AG04449 (cell line): Measurements from ENCODE around the gene GOLGA5.

ENCODE experiments used
- CTCF ChIA-PET: fragments of 350-600 bp; formaldehyde crosslinking; extraction: SDS; loops from one replicate; lab custom pipeline; 2021; ENCODE audit warnings: antibody characterized with exemption; lab: Yijun Ruan, JAX
- POLR2A ChIA-PET: fragments of 400-600, 350-600 bp; formaldehyde crosslinking; extraction: SDS; loops from one replicate; lab custom pipeline; 2020; ENCODE audit warnings: antibody characterized with exemption, inconsistent platforms; lab: Yijun Ruan, JAX
- DNase-seq: peaks from one replicate; pipeline ENCODE4 v3.0.0-alpha.2; 2010; ENCODE audit warnings: low read depth, low spot score
- H3K4me3 ChIP-seq: 2 replicates; pipeline ENCODE4 v1.5.1; 2011; ENCODE audit warnings: low read depth, mild to moderate bottlenecking, control low read depth, low read length
- TF ChIP-seq, protein P1 (sequence below): IDR thresholded peaks from one replicate; pipeline ENCODE4 v1.5.1; 2011; ENCODE audit warnings: mild to moderate bottlenecking, moderate library complexity, low read length, control low read depth, inconsistent platforms; ENCODE audit not compliant: insufficient read depth; ENCODE audit errors: missing control alignments

The GOLGA5 gene

DNA sequence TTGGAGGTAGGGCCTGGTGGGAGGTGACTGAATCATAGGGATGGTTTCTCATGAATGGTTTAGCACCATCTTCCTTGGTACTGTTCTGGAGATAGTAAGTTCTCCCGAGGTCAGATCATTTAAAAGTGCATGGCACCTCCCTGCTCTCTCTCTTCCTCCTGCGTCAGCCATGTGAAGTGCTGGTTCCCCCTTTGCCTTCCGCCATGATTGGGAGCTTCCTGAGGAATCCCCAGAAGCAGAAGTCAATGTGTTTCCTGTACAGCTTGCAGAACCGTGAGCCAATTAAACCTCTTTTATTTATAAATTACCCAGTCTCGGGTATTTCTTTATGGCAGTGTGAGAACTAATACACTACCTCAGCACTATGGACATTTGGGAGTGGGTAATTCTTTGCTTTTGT lies 40.9 kb upstream of the GOLGA5 start:
- DNase-seq = no peak
- TF ChIP-seq, protein P1, sequence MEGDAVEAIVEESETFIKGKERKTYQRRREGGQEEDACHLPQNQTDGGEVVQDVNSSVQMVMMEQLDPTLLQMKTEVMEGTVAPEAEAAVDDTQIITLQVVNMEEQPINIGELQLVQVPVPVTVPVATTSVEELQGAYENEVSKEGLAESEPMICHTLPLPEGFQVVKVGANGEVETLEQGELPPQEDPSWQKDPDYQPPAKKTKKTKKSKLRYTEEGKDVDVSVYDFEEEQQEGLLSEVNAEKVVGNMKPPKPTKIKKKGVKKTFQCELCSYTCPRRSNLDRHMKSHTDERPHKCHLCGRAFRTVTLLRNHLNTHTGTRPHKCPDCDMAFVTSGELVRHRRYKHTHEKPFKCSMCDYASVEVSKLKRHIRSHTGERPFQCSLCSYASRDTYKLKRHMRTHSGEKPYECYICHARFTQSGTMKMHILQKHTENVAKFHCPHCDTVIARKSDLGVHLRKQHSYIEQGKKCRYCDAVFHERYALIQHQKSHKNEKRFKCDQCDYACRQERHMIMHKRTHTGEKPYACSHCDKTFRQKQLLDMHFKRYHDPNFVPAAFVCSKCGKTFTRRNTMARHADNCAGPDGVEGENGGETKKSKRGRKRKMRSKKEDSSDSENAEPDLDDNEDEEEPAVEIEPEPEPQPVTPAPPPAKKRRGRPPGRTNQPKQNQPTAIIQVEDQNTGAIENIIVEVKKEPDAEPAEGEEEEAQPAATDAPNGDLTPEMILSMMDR = no peak
- H3K4me3 ChIP-seq = no peak overlapping the region
- POLR2A ChIA-PET = no interaction called here
- CTCF ChIA-PET = interaction anchor here (1.1 kb wide), 1 partner anchor 23 kb away, joined by 3 read pairs; no protein-coding TSS in a partner anchor

DNA sequence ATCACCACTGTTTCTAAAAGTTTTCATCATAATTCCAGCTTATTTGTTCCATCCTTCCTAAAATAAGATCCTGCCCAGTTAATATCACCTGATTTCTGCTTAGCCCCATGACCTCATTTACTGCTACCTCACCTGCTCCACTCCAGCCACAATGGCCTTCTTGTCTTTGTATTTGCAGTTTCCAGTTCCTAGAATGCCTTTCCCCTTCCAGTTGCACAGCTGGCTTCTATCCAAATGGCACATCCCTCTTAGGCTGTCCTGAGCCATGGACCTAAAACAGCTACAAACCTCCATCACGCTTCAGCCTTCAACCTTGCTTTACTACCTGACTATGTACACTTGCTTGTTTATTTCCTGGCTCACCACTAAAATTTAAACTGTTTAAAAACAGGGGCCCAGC lies 39.1 kb upstream of the GOLGA5 start:
- no peak for DNase-seq
- POLR2A ChIA-PET = no interaction called here
- CTCF ChIA-PET = no interaction called here
- TF ChIP-seq, protein P1 = no peak
- H3K4me3 ChIP-seq = no peak overlapping the region

DNA sequence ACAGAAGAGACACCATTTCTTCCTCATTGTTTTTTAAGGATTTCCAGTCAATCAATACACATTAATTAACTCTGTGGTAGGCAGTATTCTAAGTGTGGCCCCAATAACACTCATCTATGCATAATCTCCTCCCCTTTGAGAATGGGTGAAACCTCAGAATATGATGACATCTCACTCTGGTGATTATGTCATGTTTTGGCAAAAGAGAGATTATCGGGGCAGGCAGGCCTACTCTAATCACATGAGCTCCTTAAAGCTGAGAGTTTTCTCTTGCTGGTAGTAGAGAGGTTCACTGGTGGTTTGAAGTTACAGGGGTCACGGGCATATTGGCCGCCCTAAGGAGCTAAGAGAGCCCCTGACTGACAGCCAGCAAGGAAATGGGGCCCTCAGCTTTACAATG lies 38.6 kb upstream of the GOLGA5 start:
- H3K4me3 ChIP-seq = no peak overlapping the region
- CTCF ChIA-PET = no interaction called here
- no peak for DNase-seq
- POLR2A ChIA-PET = no interaction called here
- TF ChIP-seq, protein P1 = no peak

DNA sequence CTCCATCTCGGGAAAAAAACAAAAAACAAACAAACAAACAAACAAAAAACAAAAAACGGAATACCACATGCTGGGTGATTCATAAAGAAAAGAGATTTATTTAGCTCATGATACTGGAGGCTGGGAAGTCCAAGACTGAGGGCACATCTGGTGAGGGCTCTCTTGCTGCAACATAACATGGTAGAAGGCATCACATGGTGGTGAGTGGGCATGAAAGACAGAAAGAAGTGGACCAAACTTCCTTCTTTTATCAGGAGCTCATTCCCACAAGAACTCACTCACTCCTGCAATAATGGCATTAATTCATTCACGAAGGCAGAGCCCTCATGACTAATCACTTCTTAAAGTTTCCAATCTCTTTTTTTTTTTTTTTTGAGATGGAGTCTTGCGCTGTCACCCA lies 37.7 kb upstream of the GOLGA5 start:
- ChIA-PET POLR2A (no interaction called here), CTCF (no interaction called here)
- H3K4me3 ChIP-seq = no peak overlapping the region
- DNase-seq = no peak
- TF ChIP-seq, protein P1 = no peak

DNA sequence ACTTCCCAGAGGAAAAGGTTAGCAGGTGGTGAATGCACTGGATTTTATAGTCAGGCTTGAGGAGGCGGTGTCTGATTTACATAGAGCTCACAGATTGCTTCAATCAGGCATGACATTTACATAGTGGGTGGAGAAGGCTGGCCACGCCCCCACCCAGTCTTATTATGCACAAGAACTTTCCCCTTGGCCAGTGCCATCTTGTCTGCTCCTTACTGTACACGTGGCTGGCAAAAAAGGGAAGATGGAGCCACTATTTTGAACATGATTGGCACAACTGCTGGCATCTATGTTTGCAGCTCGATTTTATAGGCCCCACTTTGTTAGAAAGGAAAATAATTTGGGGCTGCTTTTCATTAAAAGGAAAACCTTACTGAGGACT lies 34.8 kb upstream of the GOLGA5 start:
- CTCF ChIA-PET = interaction anchor here (0.8 to 1.8 kb wide), 3 partner anchors 9 to 73 kb away, joined by 4 to 6 read pairs (median 5); no protein-coding TSS in a partner anchor
- no peak overlapping the region for H3K4me3 ChIP-seq
- no peak for DNase-seq
- TF ChIP-seq, protein P1 = no peak
- POLR2A ChIA-PET = interaction anchor here (1.8 kb wide), 1 partner anchor 11 kb away, joined by 14 read pairs; the partner anchor contains the start of gene LGMN

DNA sequence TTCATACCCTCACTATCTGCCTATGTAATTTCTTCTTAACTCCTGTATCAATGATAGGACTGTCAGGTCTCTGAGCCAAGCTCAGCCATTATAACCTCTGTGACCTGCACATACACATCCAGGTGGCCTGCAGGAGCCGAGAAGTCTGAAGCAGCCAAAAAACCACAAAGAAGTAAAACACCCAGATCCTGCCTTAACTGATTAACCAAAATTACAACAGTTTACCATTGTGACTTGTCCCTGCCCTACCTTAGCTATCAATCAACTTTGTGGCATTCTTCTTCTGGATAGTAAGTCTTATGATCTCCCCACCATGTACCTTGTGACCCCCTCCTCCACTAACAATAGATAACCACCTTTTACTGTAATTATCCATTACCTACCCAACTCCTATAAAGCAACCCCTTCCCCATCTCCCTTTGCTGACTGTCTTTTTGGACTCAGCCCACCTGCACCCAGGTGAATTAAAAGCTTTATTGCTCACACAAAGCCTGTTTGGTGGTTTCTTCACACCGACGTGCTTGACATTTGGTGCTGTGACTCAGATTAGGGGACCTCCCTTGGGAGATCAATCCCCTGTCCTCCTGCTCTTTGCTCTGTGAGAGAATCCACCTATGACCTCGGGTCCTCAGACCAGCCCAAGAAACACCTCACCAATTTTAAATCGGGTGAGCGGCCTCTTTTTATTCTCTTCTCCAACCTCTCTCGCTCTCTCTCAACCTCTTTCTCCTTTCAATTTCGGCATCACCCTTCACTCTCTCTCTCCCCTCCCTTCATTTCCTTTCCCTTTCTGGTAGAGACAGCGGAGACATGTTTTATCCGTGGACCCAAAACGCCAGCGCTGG lies 34.2 kb upstream of the GOLGA5 start:
- DNase-seq = no peak
- POLR2A ChIA-PET = interaction anchor here (1.8 kb wide), 1 partner anchor 12 kb away, joined by 14 read pairs; the partner anchor contains the start of gene LGMN
- TF ChIP-seq, protein P1 = no peak
- H3K4me3 ChIP-seq = no peak overlapping the region
- CTCF ChIA-PET = interaction anchor here (0.8 to 1.8 kb wide), 3 partner anchors 10 to 73 kb away, joined by 4 to 6 read pairs (median 5); no protein-coding TSS in a partner anchor
